K562 (cell line): ENCODE results near the gene TSEN34. TPM values are rescaled to one million over a fixed set of nuclear protein-coding genes. Genes with fewer than 3 reads are reported as not detected.

ENCODE experiments used
- ARID1B ChIP-seq: fragments of 450-650 bp; IDR thresholded peaks from 2 replicates; pipeline ENCODE4 v1.6.1; 2016; ENCODE audit warnings: antibody characterized with exemption, mild to moderate bottlenecking, inconsistent platforms
- BACH1 ChIP-seq: fragments of 200-800 bp; sonication (Bioruptor generic); IDR thresholded peaks from 2 replicates; pipeline ENCODE4 v1.6.1; 2016; ENCODE audit warnings: missing genetic modification characterization, missing compliant biosample characterization
- FOXK1 ChIP-seq: sonication (generic); formaldehyde crosslinking; IDR thresholded peaks from 2 replicates; pipeline ENCODE4 v1.8.0; 2022; ENCODE audit warnings: missing genetic modification reagents, mild to moderate bottlenecking, borderline replicate concordance
- NFATC3 ChIP-seq: fragments of 450-650 bp; IDR thresholded peaks from 2 replicates; pipeline ENCODE4 v1.6.1; 2017; ENCODE audit warnings: mild to moderate bottlenecking
- NFIX ChIP-seq: fragments of 250-450 bp; sonication (Bioruptor Pico); IDR thresholded peaks from 2 replicates; pipeline ENCODE4 v1.4.0; 2020; ENCODE audit warnings: low read depth, mild to moderate bottlenecking, moderate library complexity
- PHF20 ChIP-seq: fragments of 450-650 bp; IDR thresholded peaks from 2 replicates; pipeline ENCODE4 v1.6.1; 2018; ENCODE audit not compliant: partially characterized antibody
- SMARCC2 ChIP-seq: fragments of 450-650 bp; IDR thresholded peaks from 2 replicates; pipeline ENCODE4 v1.6.1; 2017; ENCODE audit warnings: antibody characterized with exemption, moderate library complexity, mild to moderate bottlenecking, low read depth
- SUPT5H ChIP-seq: fragments of 450-650 bp; IDR thresholded peaks from 2 replicates; pipeline ENCODE4 v1.6.1; 2016
- ZNF174 ChIP-seq: fragments of 250-450 bp; sonication (Bioruptor Pico); IDR thresholded peaks from 2 replicates; pipeline ENCODE4 v1.4.0; 2020; ENCODE audit warnings: mild to moderate bottlenecking
- ZNF316 ChIP-seq: fragments of 450-650 bp; IDR thresholded peaks from 2 replicates; pipeline ENCODE4 v1.6.1; 2016
- polyA plus RNA-seq, 8 experiments: library from polyadenylated mRNA; depleted of rRNA in 4 of 8; stranded (reverse) in 5 of 8; unstranded in 3 of 8; fragments of >200 nt; fragmentation: Nextera tagmentation in 2 of 8; fragmentation: Illumina TruSeq in 1 of 8; extraction: Ambion mirVana in 2 of 8; extraction: Trizol in 1 of 8; gene quantifications; 2 replicates each; pipeline versions ENCODE4 v1.2.1 to v1.2.3, GENCODE V29; 2011 to 2014; ENCODE audit warnings: inconsistent platforms in 1 of 8, missing spikeins in 1 of 8
- total RNA-seq, 7 experiments: library from RNA; depleted of rRNA in 6 of 7; stranded (reverse); fragments of >200 nt in 6 of 7; fragmentation: Illumina TruSeq in 2 of 7; extraction: Trizol in 2 of 7; gene quantifications; 2 replicates each; pipeline versions ENCODE4 v1.2.1 to v1.2.3, GENCODE V29; 2011 to 2021; ENCODE audit warnings: low replicate concordance in 1 of 7
- TF ChIP-seq, protein P1 (sequence below), 3 experiments: IDR thresholded peaks in 2 of 3; conservative IDR thresholded peaks in 1 of 3; 2 replicates each; pipeline ENCODE4 v1.5.1; 2011 to 2012; ENCODE audit warnings: low read length in 3 of 3, mild to moderate bottlenecking in 3 of 3, control low read depth in 2 of 3, improper control_type of control experiment in 1 of 3, inconsistent platforms in 1 of 3, low read depth in 1 of 3, mixed read lengths in 1 of 3, moderate library complexity in 1 of 3; ENCODE audit not compliant: insufficient read depth in 2 of 3
- TF ChIP-seq, protein P2 (sequence below): sonication (generic); formaldehyde crosslinking; IDR thresholded peaks from 2 replicates; pipeline ENCODE4 v1.8.0; 2022; ENCODE audit warnings: missing genetic modification reagents, mild to moderate bottlenecking, moderate library complexity, borderline replicate concordance
- TF ChIP-seq, protein P3 (sequence below), 2 experiments: fragments of 450-650 bp in 1 of 2; sonication (generic) in 1 of 2; formaldehyde crosslinking in 1 of 2; IDR thresholded peaks; 2 replicates each; pipeline versions ENCODE4 v1.7.1 to v1.9.0; 2016 to 2022; ENCODE audit warnings: inconsistent platforms in 1 of 2, mild to moderate bottlenecking in 1 of 2, missing genetic modification reagents in 1 of 2
- TF ChIP-seq, protein P4 (sequence below): fragments of 450-650 bp; IDR thresholded peaks from 2 replicates; pipeline ENCODE4 v1.6.1; 2017; ENCODE audit warnings: mild to moderate bottlenecking, moderate library complexity

TSEN34 gene
- total and polyA plus RNA-seq, 9 of the 15 experiments (the other 6 are each of a cell fraction or from before 2014, with no cell fraction given) = 3.1 to 57.6 (median 29.5) TPM

DNA sequence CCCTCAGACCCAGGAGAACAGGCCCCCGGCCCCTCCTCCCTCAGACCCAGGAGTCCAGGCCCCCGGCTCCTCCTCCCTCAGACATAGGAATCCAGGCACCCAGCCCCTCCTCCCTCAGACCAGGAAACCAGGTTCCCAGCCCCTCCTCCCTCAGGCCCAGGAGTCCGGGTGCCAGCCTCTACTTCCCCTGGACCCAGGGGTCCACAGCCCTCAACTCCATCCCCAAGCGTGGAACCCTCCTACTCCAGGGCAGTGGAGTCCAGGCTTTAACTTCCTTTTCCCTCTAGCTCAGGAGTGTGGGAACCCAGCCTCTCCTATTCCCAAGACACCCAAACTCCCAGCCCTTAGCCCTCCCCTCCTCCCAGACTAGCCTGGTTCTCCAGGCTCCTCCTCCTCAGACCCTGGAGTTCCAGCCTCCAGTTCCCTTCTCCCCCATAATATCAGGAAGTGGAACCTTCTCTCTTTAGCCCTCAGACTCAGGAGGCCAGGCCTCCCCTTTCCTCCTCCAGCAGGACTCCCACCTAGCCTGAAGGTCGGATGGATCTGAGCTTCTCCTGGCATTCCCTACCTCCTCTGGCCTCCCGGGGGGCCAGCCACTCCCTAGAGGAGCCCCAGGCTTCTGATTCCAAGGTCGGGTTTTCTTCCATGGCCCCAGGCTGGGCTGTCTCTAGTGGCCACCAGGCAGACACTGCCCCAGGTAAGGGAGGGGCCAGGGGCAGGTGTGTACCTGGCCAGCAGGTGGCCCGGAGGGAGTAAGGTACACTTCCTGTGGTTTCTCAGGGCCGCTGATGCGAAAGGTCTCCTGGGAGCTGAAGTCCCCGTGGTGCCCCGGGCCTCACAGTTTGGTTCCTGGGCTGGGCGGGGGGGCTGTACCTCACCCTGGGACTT is 18.4 kb upstream of the TSEN34 start, which contains the start of gene TMC4 (continued):
- TF ChIP-seq, protein P1, sequence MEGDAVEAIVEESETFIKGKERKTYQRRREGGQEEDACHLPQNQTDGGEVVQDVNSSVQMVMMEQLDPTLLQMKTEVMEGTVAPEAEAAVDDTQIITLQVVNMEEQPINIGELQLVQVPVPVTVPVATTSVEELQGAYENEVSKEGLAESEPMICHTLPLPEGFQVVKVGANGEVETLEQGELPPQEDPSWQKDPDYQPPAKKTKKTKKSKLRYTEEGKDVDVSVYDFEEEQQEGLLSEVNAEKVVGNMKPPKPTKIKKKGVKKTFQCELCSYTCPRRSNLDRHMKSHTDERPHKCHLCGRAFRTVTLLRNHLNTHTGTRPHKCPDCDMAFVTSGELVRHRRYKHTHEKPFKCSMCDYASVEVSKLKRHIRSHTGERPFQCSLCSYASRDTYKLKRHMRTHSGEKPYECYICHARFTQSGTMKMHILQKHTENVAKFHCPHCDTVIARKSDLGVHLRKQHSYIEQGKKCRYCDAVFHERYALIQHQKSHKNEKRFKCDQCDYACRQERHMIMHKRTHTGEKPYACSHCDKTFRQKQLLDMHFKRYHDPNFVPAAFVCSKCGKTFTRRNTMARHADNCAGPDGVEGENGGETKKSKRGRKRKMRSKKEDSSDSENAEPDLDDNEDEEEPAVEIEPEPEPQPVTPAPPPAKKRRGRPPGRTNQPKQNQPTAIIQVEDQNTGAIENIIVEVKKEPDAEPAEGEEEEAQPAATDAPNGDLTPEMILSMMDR (IDR thresholded peaks at IDR 0.05 in 2 of 3, conservative IDR thresholded peaks at IDR 0.05 in 1 of 3; ENCODE audit: insufficient read depth in 2 of 3, low read depth in 1 of 3, low read length in 3 of 3) = peak in 2 of 3 experiments; percentile 22 to 58; a peak in 3 of 6 replicates
- TF ChIP-seq NFATC3 = no peak
- no peak for TF ChIP-seq ARID1B
- no peak for TF ChIP-seq SMARCC2
- peak; percentile 59; the same call in 1 of the 2 replicates for TF ChIP-seq SUPT5H
- TF ChIP-seq ZNF174 (CRISPR knock-in tag) = no peak
- TF ChIP-seq, protein P2, sequence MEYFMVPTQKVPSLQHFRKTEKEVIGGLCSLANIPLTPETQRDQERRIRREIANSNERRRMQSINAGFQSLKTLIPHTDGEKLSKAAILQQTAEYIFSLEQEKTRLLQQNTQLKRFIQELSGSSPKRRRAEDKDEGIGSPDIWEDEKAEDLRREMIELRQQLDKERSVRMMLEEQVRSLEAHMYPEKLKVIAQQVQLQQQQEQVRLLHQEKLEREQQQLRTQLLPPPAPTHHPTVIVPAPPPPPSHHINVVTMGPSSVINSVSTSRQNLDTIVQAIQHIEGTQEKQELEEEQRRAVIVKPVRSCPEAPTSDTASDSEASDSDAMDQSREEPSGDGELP (CRISPR knock-in tag) = no peak; the same call in 1 of the 2 replicates
- TF ChIP-seq, protein P3, sequence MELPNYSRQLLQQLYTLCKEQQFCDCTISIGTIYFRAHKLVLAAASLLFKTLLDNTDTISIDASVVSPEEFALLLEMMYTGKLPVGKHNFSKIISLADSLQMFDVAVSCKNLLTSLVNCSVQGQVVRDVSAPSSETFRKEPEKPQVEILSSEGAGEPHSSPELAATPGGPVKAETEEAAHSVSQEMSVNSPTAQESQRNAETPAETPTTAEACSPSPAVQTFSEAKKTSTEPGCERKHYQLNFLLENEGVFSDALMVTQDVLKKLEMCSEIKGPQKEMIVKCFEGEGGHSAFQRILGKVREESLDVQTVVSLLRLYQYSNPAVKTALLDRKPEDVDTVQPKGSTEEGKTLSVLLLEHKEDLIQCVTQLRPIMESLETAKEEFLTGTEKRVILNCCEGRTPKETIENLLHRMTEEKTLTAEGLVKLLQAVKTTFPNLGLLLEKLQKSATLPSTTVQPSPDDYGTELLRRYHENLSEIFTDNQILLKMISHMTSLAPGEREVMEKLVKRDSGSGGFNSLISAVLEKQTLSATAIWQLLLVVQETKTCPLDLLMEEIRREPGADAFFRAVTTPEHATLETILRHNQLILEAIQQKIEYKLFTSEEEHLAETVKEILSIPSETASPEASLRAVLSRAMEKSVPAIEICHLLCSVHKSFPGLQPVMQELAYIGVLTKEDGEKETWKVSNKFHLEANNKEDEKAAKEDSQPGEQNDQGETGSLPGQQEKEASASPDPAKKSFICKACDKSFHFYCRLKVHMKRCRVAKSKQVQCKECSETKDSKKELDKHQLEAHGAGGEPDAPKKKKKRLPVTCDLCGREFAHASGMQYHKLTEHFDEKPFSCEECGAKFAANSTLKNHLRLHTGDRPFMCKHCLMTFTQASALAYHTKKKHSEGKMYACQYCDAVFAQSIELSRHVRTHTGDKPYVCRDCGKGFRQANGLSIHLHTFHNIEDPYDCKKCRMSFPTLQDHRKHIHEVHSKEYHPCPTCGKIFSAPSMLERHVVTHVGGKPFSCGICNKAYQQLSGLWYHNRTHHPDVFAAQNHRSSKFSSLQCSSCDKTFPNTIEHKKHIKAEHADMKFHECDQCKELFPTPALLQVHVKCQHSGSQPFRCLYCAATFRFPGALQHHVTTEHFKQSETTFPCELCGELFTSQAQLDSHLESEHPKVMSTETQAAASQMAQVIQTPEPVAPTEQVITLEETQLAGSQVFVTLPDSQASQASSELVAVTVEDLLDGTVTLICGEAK (IDR thresholded peaks at IDR 0.05) = 0 out of 2 replicates have a peak, but pooled peaks have one; percentile 59
- TF ChIP-seq, protein P3 (CRISPR knock-in tag; IDR thresholded peaks at IDR 0.05) = no peak
- TF ChIP-seq FOXK1 (CRISPR knock-in tag) = no peak
- no peak for TF ChIP-seq BACH1 (tag)
- no peak for TF ChIP-seq NFIX (CRISPR knock-in tag)
- TF ChIP-seq ZNF316 = no peak
- no peak for TF ChIP-seq PHF20
- TF ChIP-seq, protein P4, sequence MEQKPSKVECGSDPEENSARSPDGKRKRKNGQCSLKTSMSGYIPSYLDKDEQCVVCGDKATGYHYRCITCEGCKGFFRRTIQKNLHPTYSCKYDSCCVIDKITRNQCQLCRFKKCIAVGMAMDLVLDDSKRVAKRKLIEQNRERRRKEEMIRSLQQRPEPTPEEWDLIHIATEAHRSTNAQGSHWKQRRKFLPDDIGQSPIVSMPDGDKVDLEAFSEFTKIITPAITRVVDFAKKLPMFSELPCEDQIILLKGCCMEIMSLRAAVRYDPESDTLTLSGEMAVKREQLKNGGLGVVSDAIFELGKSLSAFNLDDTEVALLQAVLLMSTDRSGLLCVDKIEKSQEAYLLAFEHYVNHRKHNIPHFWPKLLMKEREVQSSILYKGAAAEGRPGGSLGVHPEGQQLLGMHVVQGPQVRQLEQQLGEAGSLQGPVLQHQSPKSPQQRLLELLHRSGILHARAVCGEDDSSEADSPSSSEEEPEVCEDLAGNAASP = no peak
